MM.1S (cell line): ENCODE measurements around the gene GALNTL6.

Experiments used
- DNase-seq: peaks from one replicate; pipeline ENCODE4 v3.0.0-alpha.2; 2015
- H2AFZ ChIP-seq: fragments of 300-600 bp; sonication (generic); 2 replicates; pipeline ENCODE4 v1.6.0; 2016; ENCODE audit warnings: antibody characterized with exemption, low read length
- H3F3A ChIP-seq: fragments of 300-600 bp; sonication (generic); 2 replicates; pipeline ENCODE4 v1.6.1; 2016; ENCODE audit warnings: mild to moderate bottlenecking, antibody characterized with exemption, low read length, moderate library complexity, mixed read lengths; ENCODE audit not compliant: insufficient read depth
- H3K27ac ChIP-seq: fragments of 300-600 bp; sonication (generic); 2 replicates; pipeline ENCODE4 v1.5.1; 2016; ENCODE audit warnings: mild to moderate bottlenecking, low read length
- H3K27me3 ChIP-seq: fragments of 300-600 bp; sonication (generic); replicated peaks from 2 replicates; pipeline ENCODE4 v1.6.0; 2016; ENCODE audit warnings: low read length; ENCODE audit not compliant: insufficient read depth
- H3K36me3 ChIP-seq: fragments of 300-600 bp; sonication (generic); replicated peaks from 2 replicates; pipeline ENCODE4 v1.6.1; 2016; ENCODE audit warnings: mild to moderate bottlenecking, low read length, mixed read lengths; ENCODE audit not compliant: insufficient read depth
- H3K4me1 ChIP-seq: fragments of 300-600 bp; sonication (generic); 2 replicates; pipeline ENCODE4 v1.6.1; 2016; ENCODE audit warnings: low read length, mixed read lengths
- H3K4me2 ChIP-seq: fragments of 300-600 bp; sonication (generic); 2 replicates; pipeline ENCODE4 v1.6.0; 2016; ENCODE audit warnings: low read depth, low read length
- H3K4me3 ChIP-seq: fragments of 300-600 bp; sonication (generic); 2 replicates; pipeline ENCODE4 v1.5.1; 2016; ENCODE audit warnings: low read length, mixed read lengths
- H3K79me2 ChIP-seq: fragments of 300-600 bp; sonication (generic); 2 replicates; pipeline ENCODE4 v1.6.1; 2016; ENCODE audit warnings: mixed run types, low read length, mixed read lengths
- H3K9ac ChIP-seq: fragments of 300-600 bp; sonication (generic); 2 replicates; pipeline ENCODE4 v1.6.1; 2016; ENCODE audit warnings: low read length, mixed read lengths
- H3K9me2 ChIP-seq: fragments of 300-600 bp; sonication (generic); replicated peaks from 2 replicates; pipeline ENCODE4 v1.6.1; 2016; ENCODE audit warnings: mild to moderate bottlenecking, low read length, mixed read lengths; ENCODE audit not compliant: insufficient read depth
- H3K9me3 ChIP-seq: fragments of 300-600 bp; sonication (generic); replicated peaks from 2 replicates; pipeline ENCODE4 v1.6.1; 2016; ENCODE audit warnings: mild to moderate bottlenecking, low read length, mixed read lengths; ENCODE audit not compliant: insufficient read depth
- H4K20me1 ChIP-seq: fragments of 300-600 bp; sonication (generic); 2 replicates; pipeline ENCODE4 v1.6.1; 2016; ENCODE audit warnings: mild to moderate bottlenecking, low read length, moderate library complexity, mixed read lengths; ENCODE audit not compliant: insufficient read depth
- CTCF ChIP-seq: fragments of 300-600 bp; sonication (generic); IDR thresholded peaks from 2 replicates; pipeline ENCODE4 v1.5.1; 2016; ENCODE audit warnings: antibody characterized with exemption, low read length, mixed read lengths
- EZH2 ChIP-seq: fragments of 300-600 bp; sonication (generic); optimal IDR thresholded peaks from 2 replicates; pipeline ENCODE3; 2017; ENCODE audit warnings: low read depth, mild to moderate bottlenecking, antibody characterized with exemption, low read length, mixed read lengths
- EZH2phosphoT487 ChIP-seq: fragments of 300-600 bp; sonication (generic); IDR thresholded peaks from 2 replicates; pipeline ENCODE4 v1.6.1; 2018; ENCODE audit warnings: antibody characterized with exemption, low read length

Gene GALNTL6

GRCh38 chr4:172311682-172312081 is 498.5 kb downstream of the GALNTL6 start:
- no peak for TF ChIP-seq EZH2
- TF ChIP-seq CTCF, result no peak
- TF ChIP-seq EZH2phosphoT487, result no peak
- Histone ChIP-seq H3K4me3 (no peak overlapping the region), H2AFZ (no peak overlapping the region), H3K4me2 (no peak overlapping the region), H3K9me2 (no peaks in the 10 kb centered on the region), H3K9me3 (no peaks in the 10 kb centered on the region), H3K9ac (no peak overlapping the region), H3K27me3 (no peaks in the 10 kb centered on the region), H3K27ac (no peak overlapping the region), H3K36me3 (no peaks in the 10 kb centered on the region), H3F3A (no peaks in the 10 kb centered on the region), H3K79me2 (no peaks in the 10 kb centered on the region), H3K4me1 (no peaks in the 10 kb centered on the region), H4K20me1 (no peaks in the 10 kb centered on the region)
- DNase-seq, result no peak

- H3K4me2 ChIP-seq, result no peak overlapping the region
- H3K36me3 ChIP-seq, result no peaks in the 10 kb centered on the region
- no peaks in the 10 kb centered on the region for H3K4me1 ChIP-seq
- TF ChIP-seq CTCF (no peak), EZH2phosphoT487 (no peak)
- H3K9ac ChIP-seq, result no peak overlapping the region
- no peak overlapping the region for H2AFZ ChIP-seq
- H3K79me2 ChIP-seq, result no peaks in the 10 kb centered on the region
- no peaks in the 10 kb centered on the region for H3K27me3 ChIP-seq
- H3K4me3 ChIP-seq, result no peak overlapping the region
- no peaks in the 10 kb centered on the region for H4K20me1 ChIP-seq
- H3K9me2 ChIP-seq, result no peaks in the 10 kb centered on the region
- no peaks in the 10 kb centered on the region for H3K9me3 ChIP-seq
- H3F3A ChIP-seq, result no peaks in the 10 kb centered on the region
- no peak for DNase-seq
- H3K27ac ChIP-seq, result no peak overlapping the region
Observed at GRCh38 chr4:172323288-172323687, 510.1 kb downstream of the GALNTL6 start.

GRCh38 chr4:172344308-172344938 is 531.2 kb downstream of the GALNTL6 start:
- H4K20me1 ChIP-seq, result no peaks in the 10 kb centered on the region
- no peak overlapping the region for H3K9ac ChIP-seq
- H3K27me3 ChIP-seq, result no peaks in the 10 kb centered on the region
- H3F3A ChIP-seq, result no peaks in the 10 kb centered on the region
- no peaks in the 10 kb centered on the region for H3K4me1 ChIP-seq
- H3K9me3 ChIP-seq, result no peaks in the 10 kb centered on the region
- no peaks in the 10 kb centered on the region for H3K79me2 ChIP-seq
- H3K27ac ChIP-seq, result no peak overlapping the region
- H3K9me2 ChIP-seq, result no peaks in the 10 kb centered on the region
- TF ChIP-seq EZH2phosphoT487, result no peak
- no peak for TF ChIP-seq EZH2
- TF ChIP-seq CTCF, result no peak
- no peak overlapping the region for H3K4me3 ChIP-seq
- H3K36me3 ChIP-seq, result no peaks in the 10 kb centered on the region
- DNase-seq, result no peak
- no peak overlapping the region for H3K4me2 ChIP-seq
- no peak overlapping the region for H2AFZ ChIP-seq
